SK-N-SH treated with all-trans-retinoic acid at 6 μM for 48 hours (cell line): ENCODE data around the gene ACAP2.

Experiments
- PPARA ChIP-seq: fragments of 250-450 bp; sonication (Bioruptor Pico); IDR thresholded peaks from 2 replicates; pipeline ENCODE4 v1.5.0; 2020; ENCODE audit warnings: mild to moderate bottlenecking, borderline replicate concordance
- TF ChIP-seq, protein P1 (sequence below): fragments of 250-450 bp; sonication (Bioruptor Pico); IDR thresholded peaks from 2 replicates; pipeline ENCODE4 v1.8.0; 2020; ENCODE audit warnings: mild to moderate bottlenecking, moderate library complexity, borderline replicate concordance

DNA sequence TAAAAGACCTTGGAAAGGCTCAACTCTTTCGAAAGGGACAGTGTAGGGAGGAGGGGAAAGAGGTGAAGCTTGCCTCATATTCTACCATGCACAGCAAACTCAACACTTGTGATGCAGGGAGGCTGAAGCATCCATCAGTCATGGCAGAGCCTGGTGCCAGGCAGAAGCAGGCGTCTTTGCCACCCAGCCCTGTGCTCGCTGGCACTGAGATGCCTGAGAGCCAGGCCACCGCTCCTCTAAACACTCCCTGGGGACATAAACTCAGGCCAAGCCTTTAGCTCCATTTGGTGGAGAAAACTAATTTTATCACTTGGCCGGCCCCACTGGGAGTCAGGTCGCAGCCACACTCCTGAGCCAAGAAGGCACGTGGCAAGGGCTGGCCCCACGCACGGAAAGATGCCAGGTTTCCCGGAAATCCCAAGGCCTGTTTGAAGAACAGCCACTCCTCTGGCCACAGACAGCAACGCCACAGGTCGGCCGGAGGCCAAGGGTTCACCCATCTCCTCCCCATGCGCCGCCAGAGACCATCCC is 202.6 kb downstream of the ACAP2 start:
- TF ChIP-seq PPARA (CRISPR knock-in tag): no peak
- TF ChIP-seq, protein P1, sequence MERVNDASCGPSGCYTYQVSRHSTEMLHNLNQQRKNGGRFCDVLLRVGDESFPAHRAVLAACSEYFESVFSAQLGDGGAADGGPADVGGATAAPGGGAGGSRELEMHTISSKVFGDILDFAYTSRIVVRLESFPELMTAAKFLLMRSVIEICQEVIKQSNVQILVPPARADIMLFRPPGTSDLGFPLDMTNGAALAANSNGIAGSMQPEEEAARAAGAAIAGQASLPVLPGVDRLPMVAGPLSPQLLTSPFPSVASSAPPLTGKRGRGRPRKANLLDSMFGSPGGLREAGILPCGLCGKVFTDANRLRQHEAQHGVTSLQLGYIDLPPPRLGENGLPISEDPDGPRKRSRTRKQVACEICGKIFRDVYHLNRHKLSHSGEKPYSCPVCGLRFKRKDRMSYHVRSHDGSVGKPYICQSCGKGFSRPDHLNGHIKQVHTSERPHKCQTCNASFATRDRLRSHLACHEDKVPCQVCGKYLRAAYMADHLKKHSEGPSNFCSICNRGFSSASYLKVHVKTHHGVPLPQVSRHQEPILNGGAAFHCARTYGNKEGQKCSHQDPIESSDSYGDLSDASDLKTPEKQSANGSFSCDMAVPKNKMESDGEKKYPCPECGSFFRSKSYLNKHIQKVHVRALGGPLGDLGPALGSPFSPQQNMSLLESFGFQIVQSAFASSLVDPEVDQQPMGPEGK (CRISPR knock-in tag): no peak
